ENCODE results near the gene SYTL3. TPM values are rescaled to one million over a fixed set of nuclear protein-coding genes. Genes with fewer than 3 reads are reported as not detected.

Gene SYTL3
- total and polyA plus RNA-seq, 10 of the 15 experiments (the other 5 are each of a cell fraction or from before 2014, with no cell fraction given), result 3.3 to 12.1 (median 6.9) TPM

DNA sequence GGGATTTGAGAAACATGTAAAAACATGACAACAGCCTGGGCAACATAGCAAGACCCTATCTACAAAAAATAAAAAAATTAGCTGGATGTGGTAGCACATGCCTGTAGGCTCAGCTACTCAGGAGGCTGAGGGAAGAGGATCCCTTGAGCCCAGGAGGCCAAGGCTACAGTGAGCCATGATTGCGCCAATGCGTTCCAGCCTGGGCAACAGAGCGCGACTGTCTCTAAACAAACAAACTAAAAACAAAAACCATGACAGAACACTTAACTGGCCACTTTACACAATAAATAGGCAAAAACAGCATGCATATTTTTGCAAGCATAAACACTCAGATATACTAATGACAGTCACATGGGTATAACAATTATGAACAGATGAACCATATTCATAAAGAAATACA, 60.0 kb downstream of the SYTL3 start:
- CTCF ChIA-PET, result interaction anchor here (1.3 to 2.5 kb wide), 4 partner anchors 102 to 264 kb away, joined by 3 to 6 read pairs (median 4); no protein-coding TSS in a partner anchor

More for the DNA sequence above, 60.0 kb downstream of the SYTL3 start:
- intact Hi-C loops (cut with micrococcal nuclease; ENCODE audit: unreplicated experiment) (loop anchor here (5.0 kb wide), 1 partner anchor 67 kb away; no protein-coding TSS in a partner anchor), in situ Hi-C loops (cut with MboI) (loop anchor here (5.0 to 10.0 kb wide), 3 partner anchors 77 to 425 kb away; no protein-coding TSS in a partner anchor)
- H3K4me3 ChIP-seq, result no peak overlapping the region
- peaks cover 9% of the 10 kb centered on the region for H3K4me1 ChIP-seq (ENCODE audit: control insufficient read depth, insufficient read depth, low read length)
- POLR2A ChIA-PET, result interaction anchor here (0.7 kb wide), 1 partner anchor 73 kb away, joined by 3 read pairs; no protein-coding TSS in a partner anchor
- DNase-seq (ENCODE audit: low read depth, low spot score) (no peak), FAIRE-seq (no peak), ATAC-seq (no peak)
- H3K79me2 ChIP-seq (ENCODE audit: control insufficient read depth, insufficient read depth, low read length), result no peaks in the 10 kb centered on the region
- BruUV-seq (replicated peaks), result no TSS peak
- H3K27ac ChIP-seq (ENCODE audit: control insufficient read depth, insufficient read depth), result no peak overlapping the region
- no peaks in the 10 kb centered on the region for H3K36me3 ChIP-seq (ENCODE audit: control insufficient read depth in 2 of 2, insufficient read depth in 2 of 2, low read length in 1 of 2)
- H4K20me1 ChIP-seq (ENCODE audit: control insufficient read depth, insufficient read depth), result no peaks in the 10 kb centered on the region
- SMC1A ChIA-PET (ENCODE audit: uncharacterized antibody, unreplicated experiment), result interaction anchor here (0.7 to 6.3 kb wide), 2 partner anchors 43 to 264 kb away, joined by 3 to 68 read pairs; no protein-coding TSS in a partner anchor
- 99% methylated on average over 4 of the region's 4 CpGs for WGBS (ENCODE audit: insufficient coverage, insufficient replicate concordance, low lambda C conversion rate, missing lambda C conversion rate)
- TF ChIP-seq, protein P1, sequence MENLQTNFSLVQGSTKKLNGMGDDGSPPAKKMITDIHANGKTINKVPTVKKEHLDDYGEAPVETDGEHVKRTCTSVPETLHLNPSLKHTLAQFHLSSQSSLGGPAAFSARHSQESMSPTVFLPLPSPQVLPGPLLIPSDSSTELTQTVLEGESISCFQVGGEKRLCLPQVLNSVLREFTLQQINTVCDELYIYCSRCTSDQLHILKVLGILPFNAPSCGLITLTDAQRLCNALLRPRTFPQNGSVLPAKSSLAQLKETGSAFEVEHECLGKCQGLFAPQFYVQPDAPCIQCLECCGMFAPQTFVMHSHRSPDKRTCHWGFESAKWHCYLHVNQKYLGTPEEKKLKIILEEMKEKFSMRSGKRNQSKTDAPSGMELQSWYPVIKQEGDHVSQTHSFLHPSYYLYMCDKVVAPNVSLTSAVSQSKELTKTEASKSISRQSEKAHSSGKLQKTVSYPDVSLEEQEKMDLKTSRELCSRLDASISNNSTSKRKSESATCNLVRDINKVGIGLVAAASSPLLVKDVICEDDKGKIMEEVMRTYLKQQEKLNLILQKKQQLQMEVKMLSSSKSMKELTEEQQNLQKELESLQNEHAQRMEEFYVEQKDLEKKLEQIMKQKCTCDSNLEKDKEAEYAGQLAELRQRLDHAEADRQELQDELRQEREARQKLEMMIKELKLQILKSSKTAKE (IDR thresholded peaks at IDR 0.05; ENCODE audit: low read depth, poor library complexity, severe bottlenecking), result no peak
- TF ChIP-seq, protein P2, sequence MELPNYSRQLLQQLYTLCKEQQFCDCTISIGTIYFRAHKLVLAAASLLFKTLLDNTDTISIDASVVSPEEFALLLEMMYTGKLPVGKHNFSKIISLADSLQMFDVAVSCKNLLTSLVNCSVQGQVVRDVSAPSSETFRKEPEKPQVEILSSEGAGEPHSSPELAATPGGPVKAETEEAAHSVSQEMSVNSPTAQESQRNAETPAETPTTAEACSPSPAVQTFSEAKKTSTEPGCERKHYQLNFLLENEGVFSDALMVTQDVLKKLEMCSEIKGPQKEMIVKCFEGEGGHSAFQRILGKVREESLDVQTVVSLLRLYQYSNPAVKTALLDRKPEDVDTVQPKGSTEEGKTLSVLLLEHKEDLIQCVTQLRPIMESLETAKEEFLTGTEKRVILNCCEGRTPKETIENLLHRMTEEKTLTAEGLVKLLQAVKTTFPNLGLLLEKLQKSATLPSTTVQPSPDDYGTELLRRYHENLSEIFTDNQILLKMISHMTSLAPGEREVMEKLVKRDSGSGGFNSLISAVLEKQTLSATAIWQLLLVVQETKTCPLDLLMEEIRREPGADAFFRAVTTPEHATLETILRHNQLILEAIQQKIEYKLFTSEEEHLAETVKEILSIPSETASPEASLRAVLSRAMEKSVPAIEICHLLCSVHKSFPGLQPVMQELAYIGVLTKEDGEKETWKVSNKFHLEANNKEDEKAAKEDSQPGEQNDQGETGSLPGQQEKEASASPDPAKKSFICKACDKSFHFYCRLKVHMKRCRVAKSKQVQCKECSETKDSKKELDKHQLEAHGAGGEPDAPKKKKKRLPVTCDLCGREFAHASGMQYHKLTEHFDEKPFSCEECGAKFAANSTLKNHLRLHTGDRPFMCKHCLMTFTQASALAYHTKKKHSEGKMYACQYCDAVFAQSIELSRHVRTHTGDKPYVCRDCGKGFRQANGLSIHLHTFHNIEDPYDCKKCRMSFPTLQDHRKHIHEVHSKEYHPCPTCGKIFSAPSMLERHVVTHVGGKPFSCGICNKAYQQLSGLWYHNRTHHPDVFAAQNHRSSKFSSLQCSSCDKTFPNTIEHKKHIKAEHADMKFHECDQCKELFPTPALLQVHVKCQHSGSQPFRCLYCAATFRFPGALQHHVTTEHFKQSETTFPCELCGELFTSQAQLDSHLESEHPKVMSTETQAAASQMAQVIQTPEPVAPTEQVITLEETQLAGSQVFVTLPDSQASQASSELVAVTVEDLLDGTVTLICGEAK (IDR thresholded peaks at IDR 0.05; ENCODE audit: borderline replicate concordance), result no peak
- TF ChIP-seq NFYB (IDR thresholded peaks at IDR 0.05; ENCODE audit: insufficient read depth, low read depth, low read length), result no peak
- TF ChIP-seq EZH2 (IDR thresholded peaks at IDR 0.05; ENCODE audit: borderline replicate concordance, control insufficient read depth, low read depth, low read length), result no peak
- TF ChIP-seq SIX5 (IDR thresholded peaks at IDR 0.05; ENCODE audit: low read depth, low read length, severe bottlenecking), result no peak
- no peak for TF ChIP-seq PAX8 (IDR thresholded peaks at IDR 0.05)
- TF ChIP-seq GABPA (IDR thresholded peaks at IDR 0.05; ENCODE audit: low read depth), result no peak
- TF ChIP-seq RAD51 (IDR thresholded peaks at IDR 0.05), result no peak
- TF ChIP-seq SMAD1 (IDR thresholded peaks at IDR 0.05; ENCODE audit: low read depth, partially characterized antibody), result no peak
- TF ChIP-seq NR2C1 (IDR thresholded peaks at IDR 0.05), result no peak
- no peak for TF ChIP-seq ZNF274 (IDR thresholded peaks at IDR 0.05; ENCODE audit: insufficient read depth, insufficient read length)
- TF ChIP-seq ATF7 (IDR thresholded peaks at IDR 0.05; ENCODE audit: low read depth), result no peak
- TF ChIP-seq ZNF24 (IDR thresholded peaks at IDR 0.05), result no peak
- no peak for TF ChIP-seq NR2C2 (IDR thresholded peaks at IDR 0.05; ENCODE audit: borderline replicate concordance, control insufficient read depth, insufficient read length, low read depth)
- no peak for TF ChIP-seq YBX1 (IDR thresholded peaks at IDR 0.05)
- no peak for TF ChIP-seq SMAD5 (IDR thresholded peaks at IDR 0.05; ENCODE audit: low read depth)
- no peak for TF ChIP-seq CREB1 (IDR thresholded peaks at IDR 0.05; ENCODE audit: low read depth)
- no peak for TF ChIP-seq ZNF217 (IDR thresholded peaks at IDR 0.05)
- H3K27me3 ChIP-seq (replicated peaks in 1 of 2; ENCODE audit: control insufficient read depth in 2 of 2, insufficient read depth in 2 of 2, low read length in 1 of 2), result no peaks in the 10 kb centered on the region
- H3K9me3 ChIP-seq (replicated peaks; ENCODE audit: control insufficient read depth, insufficient read depth, low read length), result no peaks in the 10 kb centered on the region
- RAD21 ChIA-PET (ENCODE audit: unreplicated experiment), result interaction anchor here (0.6 to 1.7 kb wide), 3 partner anchors 23 to 89 kb away, joined by 3 to 5 read pairs (median 4); no protein-coding TSS in a partner anchor
- H3K9ac ChIP-seq (ENCODE audit: control insufficient read depth, insufficient read depth, low read length), result no peak overlapping the region
- no peak overlapping the region for H3K4me2 ChIP-seq (ENCODE audit: control insufficient read depth, insufficient read depth)
- H2AFZ ChIP-seq (ENCODE audit: control insufficient read depth, low read depth, low read length), result no peak overlapping the region

Data from GM12878 (cell line).